ENCODE results near the gene PDX1.

PDX1 gene

GRCh38 chr13:27923794-27924528, 4.2 kb downstream of the PDX1 start:
- TF ChIP-seq CTCF (IDR thresholded peaks at IDR 0.05; ENCODE audit: low read depth, low read length) = no peak
- DNase-seq (ENCODE audit: extremely low read depth, low read depth) = no peak

- DNase-seq (ENCODE audit: extremely low read depth, low read depth) = no peak
Observed at GRCh38 chr13:27924529-27925141, 4.8 kb downstream of the PDX1 start.

GRCh38 chr13:27925220-27925991, 5.6 kb downstream of the PDX1 start:
- DNase-seq (ENCODE audit: extremely low read depth, low read depth) = no peak

More at GRCh38 chr13:27924529-27925141, 4.8 kb downstream of the PDX1 start:
- no peak for TF ChIP-seq CTCF (IDR thresholded peaks at IDR 0.05; ENCODE audit: low read depth, low read length)

GRCh38 chr13:27926644-27927434, 7.0 kb downstream of the PDX1 start:
- no peak for DNase-seq (ENCODE audit: extremely low read depth, low read depth)
- TF ChIP-seq CTCF (IDR thresholded peaks at IDR 0.05; ENCODE audit: low read depth, low read length) = no peak

More at GRCh38 chr13:27925220-27925991, 5.6 kb downstream of the PDX1 start:
- no peak for TF ChIP-seq CTCF (IDR thresholded peaks at IDR 0.05; ENCODE audit: low read depth, low read length)

- DNase-seq (ENCODE audit: extremely low read depth, low read depth) = no peak
Observed at GRCh38 chr13:27927444-27928352, 7.9 kb downstream of the PDX1 start.

More at GRCh38 chr13:27927444-27928352, 7.9 kb downstream of the PDX1 start:
- no peak for TF ChIP-seq CTCF (IDR thresholded peaks at IDR 0.05; ENCODE audit: low read depth, low read length)

Measured in AG09319 (cell line).